Measurements from ENCODE around the gene POLD1. TPM values are rescaled to one million over a fixed set of nuclear protein-coding genes. Genes with fewer than 3 reads are reported as not detected.

The POLD1 gene
- polyA plus RNA-seq, 3 donors: 9.3 to 22.4 (median 15.6) TPM

DNA sequence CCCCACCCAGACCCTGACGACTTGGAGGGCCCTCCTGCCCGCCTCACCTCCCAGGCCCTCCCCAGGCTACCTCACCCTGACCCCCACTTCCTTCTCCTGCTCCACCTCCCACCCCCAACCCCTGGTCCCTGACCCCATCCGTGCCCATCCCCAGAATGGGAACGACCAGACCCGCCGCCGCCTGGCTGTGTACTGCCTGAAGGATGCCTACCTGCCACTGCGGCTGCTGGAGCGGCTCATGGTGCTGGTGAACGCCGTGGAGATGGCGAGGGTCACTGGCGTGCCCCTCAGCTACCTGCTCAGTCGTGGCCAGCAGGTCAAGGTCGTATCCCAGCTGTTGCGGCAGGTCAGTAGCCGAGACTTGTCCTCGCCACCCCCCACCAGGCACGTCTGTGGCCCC lies 22.7 kb downstream of the POLD1 start:
- intact Hi-C loops (cut with micrococcal nuclease): no loop called here
- Histone ChIP-seq H3K4me3 (replicated peaks in 1 of 3; ENCODE audit: low read depth in 2 of 3, low read length in 3 of 3) (no peak overlapping the region), H3K36me3 (replicated peaks in 1 of 2; ENCODE audit: control insufficient read depth in 1 of 2, insufficient read depth in 2 of 2, low read length in 2 of 2) (peaks cover 48 to 64% of the 10 kb centered on the region in 2 donors), H3K79me2 (ENCODE audit: insufficient read depth, low read length) (peaks cover 2% of the 10 kb centered on the region), H2AFZ (ENCODE audit: insufficient read depth, low read depth, low read length, poor library complexity, severe bottlenecking) (no peak overlapping the region), H3K27ac (ENCODE audit: low read depth in 1 of 2, low read length in 2 of 2) (no peak overlapping the region), H3K9me3 (replicated peaks in 1 of 2; ENCODE audit: control insufficient read depth in 1 of 2, insufficient read depth in 1 of 2, low read length in 2 of 2) (no peaks in the 10 kb centered on the region), H3K4me2 (replicated peaks; ENCODE audit: extremely low read depth, low read length, poor library complexity, severe bottlenecking) (no peak overlapping the region), H3K4me1 (ENCODE audit: control insufficient read depth in 1 of 2, insufficient read depth in 2 of 2, low read length in 2 of 2) (no peaks in the 10 kb centered on the region), H4K20me1 (ENCODE audit: insufficient read depth, low read length) (no peaks in the 10 kb centered on the region), H3K27me3 (ENCODE audit: control insufficient read depth in 2 of 2, insufficient read depth in 2 of 2, low read length in 2 of 2) (no peaks in the 10 kb centered on the region), H3K9ac (ENCODE audit: insufficient read depth, low read length, poor library complexity, severe bottlenecking) (no peak overlapping the region)
- peaks cover 44 to 74% of the 10 kb centered on the region in 2 donors for H3K36me3 Mint-ChIP-seq
- no peaks in the 10 kb centered on the region for H3K4me1 Mint-ChIP-seq
- peak overlapping the region in 1 of 7 donors; percentile 46 for H3K27ac Mint-ChIP-seq
- H3K9me3 Mint-ChIP-seq: peaks cover 0 to 2% (median 0%) of the 10 kb centered on the region in 7 donors
- 95% methylated on average over 17 of the region's 19 CpGs for WGBS (ENCODE audit: insufficient coverage)
- no peak for DNase-seq
- no peak overlapping the region for H3K4me3 Mint-ChIP-seq
- peaks cover 0 to 3% (median 1%) of the 10 kb centered on the region in 3 donors for H3K27me3 Mint-ChIP-seq (ENCODE audit: low read depth in 3 of 3)
- TF ChIP-seq, protein P1, sequence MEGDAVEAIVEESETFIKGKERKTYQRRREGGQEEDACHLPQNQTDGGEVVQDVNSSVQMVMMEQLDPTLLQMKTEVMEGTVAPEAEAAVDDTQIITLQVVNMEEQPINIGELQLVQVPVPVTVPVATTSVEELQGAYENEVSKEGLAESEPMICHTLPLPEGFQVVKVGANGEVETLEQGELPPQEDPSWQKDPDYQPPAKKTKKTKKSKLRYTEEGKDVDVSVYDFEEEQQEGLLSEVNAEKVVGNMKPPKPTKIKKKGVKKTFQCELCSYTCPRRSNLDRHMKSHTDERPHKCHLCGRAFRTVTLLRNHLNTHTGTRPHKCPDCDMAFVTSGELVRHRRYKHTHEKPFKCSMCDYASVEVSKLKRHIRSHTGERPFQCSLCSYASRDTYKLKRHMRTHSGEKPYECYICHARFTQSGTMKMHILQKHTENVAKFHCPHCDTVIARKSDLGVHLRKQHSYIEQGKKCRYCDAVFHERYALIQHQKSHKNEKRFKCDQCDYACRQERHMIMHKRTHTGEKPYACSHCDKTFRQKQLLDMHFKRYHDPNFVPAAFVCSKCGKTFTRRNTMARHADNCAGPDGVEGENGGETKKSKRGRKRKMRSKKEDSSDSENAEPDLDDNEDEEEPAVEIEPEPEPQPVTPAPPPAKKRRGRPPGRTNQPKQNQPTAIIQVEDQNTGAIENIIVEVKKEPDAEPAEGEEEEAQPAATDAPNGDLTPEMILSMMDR (IDR thresholded peaks at IDR 0.05): no peak

DNA sequence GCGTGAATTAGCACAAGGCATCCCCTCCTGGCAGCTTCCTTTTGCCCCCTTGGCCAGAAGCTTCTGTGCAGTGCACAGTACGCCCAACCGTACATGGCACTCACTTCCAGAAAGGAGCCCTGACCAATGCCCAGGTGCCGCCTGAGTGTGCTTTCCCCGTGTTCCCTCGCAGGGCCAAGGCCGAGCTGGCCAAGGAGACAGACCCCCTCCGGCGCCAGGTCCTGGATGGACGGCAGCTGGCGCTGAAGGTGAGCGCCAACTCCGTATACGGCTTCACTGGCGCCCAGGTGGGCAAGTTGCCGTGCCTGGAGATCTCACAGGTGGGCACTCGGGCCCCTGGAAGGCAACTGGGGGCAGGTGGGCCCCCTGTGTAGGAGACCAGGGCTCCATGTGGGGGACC lies 25.2 kb downstream of the POLD1 start:
- H3K4me1 Mint-ChIP-seq: peaks cover under 1% of the 10 kb centered on the region
- peaks cover 38 to 62% of the 10 kb centered on the region in 2 donors for H3K36me3 Mint-ChIP-seq
- Histone ChIP-seq H3K79me2 (ENCODE audit: insufficient read depth, low read length) (no peaks in the 10 kb centered on the region), H3K4me1 (ENCODE audit: control insufficient read depth in 1 of 2, insufficient read depth in 2 of 2, low read length in 2 of 2) (peaks cover 0 to 2% of the 10 kb centered on the region in 2 donors), H3K9ac (ENCODE audit: insufficient read depth, low read length, poor library complexity, severe bottlenecking) (no peak overlapping the region), H3K9me3 (replicated peaks in 1 of 2; ENCODE audit: control insufficient read depth in 1 of 2, insufficient read depth in 1 of 2, low read length in 2 of 2) (peaks cover 0 to 4% of the 10 kb centered on the region in 2 donors), H3K4me2 (replicated peaks; ENCODE audit: extremely low read depth, low read length, poor library complexity, severe bottlenecking) (no peak overlapping the region), H3K36me3 (replicated peaks in 1 of 2; ENCODE audit: control insufficient read depth in 1 of 2, insufficient read depth in 2 of 2, low read length in 2 of 2) (peaks cover 30 to 42% of the 10 kb centered on the region in 2 donors), H3K27ac (ENCODE audit: low read depth in 1 of 2, low read length in 2 of 2) (no peak overlapping the region), H2AFZ (ENCODE audit: insufficient read depth, low read depth, low read length, poor library complexity, severe bottlenecking) (no peak overlapping the region), H4K20me1 (ENCODE audit: insufficient read depth, low read length) (no peaks in the 10 kb centered on the region), H3K27me3 (ENCODE audit: control insufficient read depth in 2 of 2, insufficient read depth in 2 of 2, low read length in 2 of 2) (no peaks in the 10 kb centered on the region), H3K4me3 (replicated peaks in 1 of 3; ENCODE audit: low read depth in 2 of 3, low read length in 3 of 3) (no peak overlapping the region)
- no peak overlapping the region for H3K4me3 Mint-ChIP-seq
- WGBS (ENCODE audit: insufficient coverage): 99% methylated on average over 17 of the region's 17 CpGs
- intact Hi-C loops (cut with micrococcal nuclease): no loop called here
- TF ChIP-seq, protein P1 (IDR thresholded peaks at IDR 0.05): no peak
- H3K9me3 Mint-ChIP-seq: peaks cover 0 to 6% (median 0%) of the 10 kb centered on the region in 7 donors
- DNase-seq: no peak
- no peaks in the 10 kb centered on the region for H3K27me3 Mint-ChIP-seq (ENCODE audit: low read depth in 3 of 3)
- H3K27ac Mint-ChIP-seq: peak overlapping the region in 2 of 7 donors; percentile 20 to 58

Data from CD14-positive monocyte (primary cell).